HG02884 (cell line): ENCODE data around the gene DHX35.

ENCODE experiments used
- ATAC-seq: cut with Tn5 transposase; IDR thresholded peaks from one replicate; pipeline ENCODE4 v1.9.1; 2021; ENCODE audit warnings: mild to moderate bottlenecking, moderate library complexity; ENCODE audit not compliant: unreplicated experiment

The DHX35 gene

GRCh38 chr20:38962044-38962927, at the start of gene DHX35:
DHX35 (plus strand) TSS chr20:38962344; CDS start chr20:38962368, 24 bp downstream.
- peak; percentile 93 for ATAC-seq

- no peak for ATAC-seq
Observed at GRCh38 chr20:38915355-38915754, 46.8 kb upstream of the DHX35 start.

- ATAC-seq = no peak
Observed at GRCh38 chr20:38917657-38918056, 44.5 kb upstream of the DHX35 start.

- no peak for ATAC-seq
Observed at GRCh38 chr20:38918172-38918571, 44.0 kb upstream of the DHX35 start.

GRCh38 chr20:38919683-38920082, 42.5 kb upstream of the DHX35 start:
- no peak for ATAC-seq

GRCh38 chr20:38920411-38920810, 41.7 kb upstream of the DHX35 start:
- no peak for ATAC-seq

GRCh38 chr20:38920851-38921250, 41.3 kb upstream of the DHX35 start:
- ATAC-seq = no peak

- no peak for ATAC-seq
Observed at GRCh38 chr20:38924718-38925117, 37.4 kb upstream of the DHX35 start.

GRCh38 chr20:38926142-38926933, 35.8 kb upstream of the DHX35 start, which contains the start of gene FAM83D:
FAM83D (plus strand) TSS chr20:38926417; CDS start chr20:38926443, 26 bp downstream.
- ATAC-seq = peak; percentile 93

- peak; percentile 5 for ATAC-seq
Observed at GRCh38 chr20:38926934-38927616, 35.1 kb upstream of the DHX35 start.

- no peak for ATAC-seq
Observed at GRCh38 chr20:38927902-38928578, 34.1 kb upstream of the DHX35 start.

- ATAC-seq = no peak
Observed at GRCh38 chr20:38930242-38930569, 31.9 kb upstream of the DHX35 start.

GRCh38 chr20:38931984-38932383, 30.2 kb upstream of the DHX35 start:
- ATAC-seq = no peak

GRCh38 chr20:38932457-38933120, 29.6 kb upstream of the DHX35 start:
- ATAC-seq = no peak

- ATAC-seq = no peak
Observed at GRCh38 chr20:38934530-38934929, 27.6 kb upstream of the DHX35 start.

GRCh38 chr20:38935285-38935684, 26.9 kb upstream of the DHX35 start:
- no peak for ATAC-seq

GRCh38 chr20:38935967-38936407, 26.2 kb upstream of the DHX35 start:
- ATAC-seq = no peak

- ATAC-seq = no peak
Observed at GRCh38 chr20:38937000-38937399, 25.1 kb upstream of the DHX35 start.

- ATAC-seq = no peak
Observed at GRCh38 chr20:38937978-38938473, 24.1 kb upstream of the DHX35 start.

- ATAC-seq = no peak
Observed at GRCh38 chr20:38939686-38940085, 22.5 kb upstream of the DHX35 start.
